WI38 (cell line): ENCODE results near the gene NDC80.

Experiments
- H3K4me3 ChIP-seq: 2 replicates; pipeline ENCODE4 v1.5.1; 2011; ENCODE audit warnings: low read depth, mild to moderate bottlenecking, control low read depth, low read length
- TF ChIP-seq, protein P1 (sequence below): IDR thresholded peaks from 2 replicates; pipeline ENCODE4 v1.5.1; 2012; ENCODE audit warnings: low read depth, mild to moderate bottlenecking, control low read depth, low read length

NDC80 gene

DNA sequence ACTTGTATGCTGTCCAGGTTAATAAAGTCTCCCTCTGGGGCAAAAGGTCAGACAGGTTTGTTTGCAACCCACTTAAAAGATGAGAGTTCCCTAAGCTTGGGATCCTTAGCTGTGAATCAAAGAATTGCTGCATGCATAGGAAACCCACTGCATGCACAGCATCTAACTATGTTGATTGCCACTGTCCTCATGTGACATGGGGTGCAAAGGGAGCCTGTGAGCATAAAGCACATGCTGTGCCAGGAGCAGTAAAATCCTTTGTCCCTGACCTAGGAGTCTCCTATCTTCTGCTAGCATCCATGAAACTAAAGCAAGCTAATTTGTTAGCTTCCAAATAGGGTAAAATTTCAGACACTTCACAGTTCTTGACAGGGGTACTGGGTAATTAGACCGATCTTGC is 13.8 kb upstream of the NDC80 start:
- TF ChIP-seq, protein P1, sequence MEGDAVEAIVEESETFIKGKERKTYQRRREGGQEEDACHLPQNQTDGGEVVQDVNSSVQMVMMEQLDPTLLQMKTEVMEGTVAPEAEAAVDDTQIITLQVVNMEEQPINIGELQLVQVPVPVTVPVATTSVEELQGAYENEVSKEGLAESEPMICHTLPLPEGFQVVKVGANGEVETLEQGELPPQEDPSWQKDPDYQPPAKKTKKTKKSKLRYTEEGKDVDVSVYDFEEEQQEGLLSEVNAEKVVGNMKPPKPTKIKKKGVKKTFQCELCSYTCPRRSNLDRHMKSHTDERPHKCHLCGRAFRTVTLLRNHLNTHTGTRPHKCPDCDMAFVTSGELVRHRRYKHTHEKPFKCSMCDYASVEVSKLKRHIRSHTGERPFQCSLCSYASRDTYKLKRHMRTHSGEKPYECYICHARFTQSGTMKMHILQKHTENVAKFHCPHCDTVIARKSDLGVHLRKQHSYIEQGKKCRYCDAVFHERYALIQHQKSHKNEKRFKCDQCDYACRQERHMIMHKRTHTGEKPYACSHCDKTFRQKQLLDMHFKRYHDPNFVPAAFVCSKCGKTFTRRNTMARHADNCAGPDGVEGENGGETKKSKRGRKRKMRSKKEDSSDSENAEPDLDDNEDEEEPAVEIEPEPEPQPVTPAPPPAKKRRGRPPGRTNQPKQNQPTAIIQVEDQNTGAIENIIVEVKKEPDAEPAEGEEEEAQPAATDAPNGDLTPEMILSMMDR: no peak
- H3K4me3 ChIP-seq: no peak overlapping the region

GRCh38 chr18:2559249-2559648 is 12.1 kb upstream of the NDC80 start:
- TF ChIP-seq, protein P1: no peak
- H3K4me3 ChIP-seq: no peak overlapping the region

GRCh38 chr18:2564373-2564772 is 7.0 kb upstream of the NDC80 start:
- H3K4me3 ChIP-seq: no peak overlapping the region
- TF ChIP-seq, protein P1: no peak

DNA sequence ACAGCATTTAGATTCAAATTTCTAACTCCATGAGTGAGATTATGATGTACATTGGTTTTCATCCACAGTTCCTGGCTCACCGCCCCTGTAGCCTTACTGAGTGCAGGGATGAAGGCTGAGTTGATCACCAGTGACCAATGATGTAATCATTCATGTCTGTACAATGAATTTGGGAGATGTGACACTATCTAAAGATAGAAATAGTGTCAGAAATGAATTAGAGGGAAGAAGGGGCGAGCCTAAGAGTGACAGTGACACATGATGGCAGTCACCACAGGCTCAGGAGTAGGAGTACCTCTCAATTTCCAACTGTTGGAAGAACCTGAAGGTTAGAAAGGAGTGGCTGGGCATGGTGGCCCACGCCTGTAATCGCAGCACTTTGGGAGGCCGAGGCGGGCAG is 3.2 kb upstream of the NDC80 start:
- H3K4me3 ChIP-seq: no peak overlapping the region
- TF ChIP-seq, protein P1: no peak

- TF ChIP-seq, protein P1: no peak
- no peak overlapping the region for H3K4me3 ChIP-seq
These were observed 2.8 kb upstream of the NDC80 start for GRCh38 chr18:2568605-2569004.

GRCh38 chr18:2569338-2570207 is 1.8 kb upstream of the NDC80 start:
- TF ChIP-seq, protein P1: no peak
- H3K4me3 ChIP-seq: peak overlapping the region; percentile 78

- TF ChIP-seq, protein P1: no peak
- peak overlapping the region; percentile 78 for H3K4me3 ChIP-seq
These were observed 571 bp upstream of the NDC80 start for GRCh38 chr18:2570772-2571199.
